Fibroblast of lung (primary cell): ENCODE data around the gene ROR2. TPM values are rescaled to one million over a fixed set of nuclear protein-coding genes. Genes with fewer than 3 reads are reported as not detected.

Source experiments
- DNase-seq, 2 donors: peaks; one replicate each; pipeline versions ENCODE4 v3.0.0 to v3.0.0-alpha.2; 2010; ENCODE audit warnings: low read depth in 2 of 2
- H2AFZ ChIP-seq: 2 replicates; pipeline ENCODE4 v1.5.1; 2012; ENCODE audit warnings: low read length, control low read depth, inconsistent platforms
- H3K27ac ChIP-seq: 2 replicates; pipeline ENCODE4 v1.5.1; 2011; ENCODE audit warnings: low read length, control low read depth; ENCODE audit not compliant: insufficient read depth
- H3K27me3 ChIP-seq: 2 replicates; pipeline ENCODE4 v1.5.1; 2011; ENCODE audit warnings: mild to moderate bottlenecking, low read length; ENCODE audit not compliant: control insufficient read depth, insufficient read depth
- H3K36me3 ChIP-seq: 2 replicates; pipeline ENCODE4 v1.5.1; 2011; ENCODE audit warnings: low read length; ENCODE audit not compliant: control insufficient read depth, insufficient read depth
- H3K4me1 ChIP-seq: 2 replicates; pipeline ENCODE4 v1.5.1; 2011; ENCODE audit warnings: low read length; ENCODE audit not compliant: control insufficient read depth, insufficient read depth; ENCODE audit errors: extremely low read depth
- H3K4me2 ChIP-seq: 2 replicates; pipeline ENCODE4 v1.5.1; 2011; ENCODE audit warnings: low read length, control low read depth; ENCODE audit not compliant: insufficient read depth; ENCODE audit errors: extremely low read depth
- H3K4me3 ChIP-seq, 4 experiments: fragments of 200-600 bp in 1 of 4; sonication (generic) in 1 of 4; replicated peaks in 1 of 4; 2 replicates each; pipeline ENCODE4 v1.5.1; 2011 to 2016; ENCODE audit warnings: low read length in 4 of 4, low read depth in 3 of 4, mild to moderate bottlenecking in 3 of 4, control low read depth in 2 of 4, inconsistent platforms in 1 of 4, mixed read lengths in 1 of 4; ENCODE audit not compliant: insufficient read depth in 1 of 4; ENCODE audit errors: control extremely low read depth in 1 of 4
- H3K79me2 ChIP-seq: 2 replicates; pipeline ENCODE4 v1.5.1; 2012; ENCODE audit warnings: mild to moderate bottlenecking, low read length, inconsistent platforms; ENCODE audit not compliant: control insufficient read depth, insufficient read depth
- H3K9ac ChIP-seq: 2 replicates; pipeline ENCODE4 v1.5.1; 2011; ENCODE audit warnings: mild to moderate bottlenecking, low read length, control low read depth; ENCODE audit not compliant: insufficient read depth
- H3K9me3 ChIP-seq: 2 replicates; pipeline ENCODE4 v1.5.1; 2012; ENCODE audit warnings: low read depth, low read length; ENCODE audit not compliant: control insufficient read depth, insufficient read depth
- H4K20me1 ChIP-seq: 2 replicates; pipeline ENCODE4 v1.5.1; 2011; ENCODE audit warnings: low read length; ENCODE audit not compliant: control insufficient read depth, insufficient read depth; ENCODE audit errors: extremely low read depth
- CTCF ChIP-seq, 2 donors: IDR thresholded peaks in 1 of 2; conservative IDR thresholded peaks in 1 of 2; 1 replicate in 1 of 2; 2 replicates in 1 of 2; pipeline ENCODE4 v1.5.1; 2011 to 2012; ENCODE audit warnings: low read length in 2 of 2, control low read depth in 1 of 2, inconsistent platforms in 1 of 2, low read depth in 1 of 2, mild to moderate bottlenecking in 1 of 2
- EZH2 ChIP-seq: IDR thresholded peaks from 2 replicates; pipeline ENCODE4 v1.5.1; 2012; ENCODE audit warnings: low read length, control low read depth, mild to moderate bottlenecking; ENCODE audit errors: missing control alignments
- polyA plus RNA-seq, 2 donors: library from polyadenylated mRNA; depleted of rRNA in 1 of 2; stranded (reverse) in 1 of 2; unstranded in 1 of 2; fragments of >200 nt; gene quantifications; 2 replicates each; pipeline ENCODE4 v1.2.1, GENCODE V29; 2011 to 2012; ENCODE audit warnings: missing spikeins in 1 of 2
- total RNA-seq: library from RNA; depleted of rRNA; stranded (reverse); fragments of >200 nt; gene quantifications from 2 replicates; pipeline ENCODE4 v1.2.1, GENCODE V29; 2014

Gene ROR2
- total and polyA plus RNA-seq, 2 donors (not counting 1 experiment from before 2014, with no cell fraction given): 2.3 to 27.9 TPM

- no peak for TF ChIP-seq CTCF (conservative IDR thresholded peaks at IDR 0.05 in 1 of 2, IDR thresholded peaks at IDR 0.05 in 1 of 2; ENCODE audit: low read depth in 1 of 2, low read length in 2 of 2)
- H3K9ac ChIP-seq: no peak overlapping the region
- H3K9me3 ChIP-seq: no peaks in the 10 kb centered on the region
- H3K27me3 ChIP-seq: peaks cover 4% of the 10 kb centered on the region
- H3K4me1 ChIP-seq: no peaks in the 10 kb centered on the region
- H3K4me2 ChIP-seq: no peak overlapping the region
- DNase-seq: no peak
- no peaks in the 10 kb centered on the region for H4K20me1 ChIP-seq
- no peak overlapping the region for H3K27ac ChIP-seq
- no peaks in the 10 kb centered on the region for H3K36me3 ChIP-seq
- no peak overlapping the region for H2AFZ ChIP-seq
- no peaks in the 10 kb centered on the region for H3K79me2 ChIP-seq
- H3K4me3 ChIP-seq: no peak overlapping the region
These were observed 306.4 kb downstream of the ROR2 start for GRCh38 chr9:91643481-91644077.

- no peak for DNase-seq
- peaks cover 4% of the 10 kb centered on the region for H3K27me3 ChIP-seq
These were observed 307.3 kb downstream of the ROR2 start for GRCh38 chr9:91642771-91643170.

GRCh38 chr9:91640428-91640827 is 309.6 kb downstream of the ROR2 start:
- no peak for DNase-seq
- Histone ChIP-seq H2AFZ (no peak overlapping the region), H3K79me2 (no peaks in the 10 kb centered on the region), H3K4me2 (no peak overlapping the region), H3K4me1 (no peaks in the 10 kb centered on the region), H3K9me3 (no peaks in the 10 kb centered on the region), H3K9ac (no peak overlapping the region), H3K4me3 (no peak overlapping the region), H3K27me3 (peaks cover 1% of the 10 kb centered on the region), H4K20me1 (no peaks in the 10 kb centered on the region), H3K36me3 (no peaks in the 10 kb centered on the region), H3K27ac (no peak overlapping the region)
- TF ChIP-seq CTCF (conservative IDR thresholded peaks at IDR 0.05 in 1 of 2, IDR thresholded peaks at IDR 0.05 in 1 of 2; ENCODE audit: low read depth in 1 of 2, low read length in 2 of 2): no peak
- no peak for TF ChIP-seq EZH2

More at GRCh38 chr9:91642771-91643170, 307.3 kb downstream of the ROR2 start:
- H3K4me1 ChIP-seq: no peaks in the 10 kb centered on the region
- no peaks in the 10 kb centered on the region for H4K20me1 ChIP-seq
- no peaks in the 10 kb centered on the region for H3K36me3 ChIP-seq
- H3K4me3 ChIP-seq: no peak overlapping the region
- no peak for TF ChIP-seq CTCF (conservative IDR thresholded peaks at IDR 0.05 in 1 of 2, IDR thresholded peaks at IDR 0.05 in 1 of 2; ENCODE audit: low read depth in 1 of 2, low read length in 2 of 2)
- no peaks in the 10 kb centered on the region for H3K9me3 ChIP-seq
- no peak overlapping the region for H2AFZ ChIP-seq
- H3K79me2 ChIP-seq: no peaks in the 10 kb centered on the region
- H3K9ac ChIP-seq: no peak overlapping the region
- no peak overlapping the region for H3K27ac ChIP-seq
- no peak overlapping the region for H3K4me2 ChIP-seq
